Measurements from ENCODE around the gene EPS8.

DNA sequence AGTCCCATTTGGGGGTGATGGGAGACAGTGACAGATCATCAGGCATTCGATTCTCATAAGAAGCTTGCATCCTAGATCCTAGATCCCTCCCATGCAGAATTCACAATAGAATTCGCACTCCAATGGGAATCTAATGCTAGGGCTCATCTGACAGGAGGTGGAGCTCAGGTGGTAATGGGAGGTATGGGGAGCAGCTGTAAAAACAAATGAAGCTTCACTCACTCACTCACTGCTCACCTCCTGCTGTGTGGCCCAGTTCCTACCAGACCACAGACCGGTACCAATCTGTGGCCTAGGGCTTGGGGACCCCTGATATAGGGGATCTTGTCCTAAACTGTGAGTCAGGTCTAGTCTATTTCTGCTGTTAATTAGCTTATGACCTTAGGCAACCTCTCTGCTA is 40.1 kb upstream of the EPS8 start:
- TF ChIP-seq EZH2 (IDR thresholded peaks at IDR 0.05; ENCODE audit: borderline replicate concordance, low read length) (no peak), CTCF (IDR thresholded peaks at IDR 0.05; ENCODE audit: low read length) (no peak)

Measured in OCI-LY1 (cell line).